LNCAP (cell line): ENCODE measurements around the gene SETD2.

ENCODE experiments used
- CTCF ChIP-seq: fragments of 450-650 bp; IDR thresholded peaks from 2 replicates; pipeline ENCODE4 v1.5.1; 2017; ENCODE audit warnings: mild to moderate bottlenecking

Gene SETD2

GRCh38 chr3:47097864-47098263 is 66.0 kb downstream of the SETD2 start:
- TF ChIP-seq CTCF: no peak

- no peak for TF ChIP-seq CTCF
Measured at GRCh38 chr3:47096959-47097358, 67.0 kb downstream of the SETD2 start.

- TF ChIP-seq CTCF: no peak
Measured at GRCh38 chr3:47092090-47092489, 71.8 kb downstream of the SETD2 start.

GRCh38 chr3:47089630-47090029 is 74.3 kb downstream of the SETD2 start:
- TF ChIP-seq CTCF: no peak

GRCh38 chr3:47086071-47086470 is 77.8 kb downstream of the SETD2 start:
- no peak for TF ChIP-seq CTCF

- no peak for TF ChIP-seq CTCF
Measured at GRCh38 chr3:47083786-47084185, 80.1 kb downstream of the SETD2 start.

- TF ChIP-seq CTCF: no peak
Measured at GRCh38 chr3:47082519-47082918, 81.4 kb downstream of the SETD2 start.

- TF ChIP-seq CTCF: no peak
Measured at GRCh38 chr3:47079432-47079831, 84.5 kb downstream of the SETD2 start.
